ENCODE measurements around the gene TSPAN18. TPM values are rescaled to one million over a fixed set of nuclear protein-coding genes. Genes with fewer than 3 reads are reported as not detected.
A peak's percentile ranks its signal among the peaks of the same experiment; 100 is the strongest.

TSPAN18 gene
- total and polyA plus RNA-seq, 4 experiments from 2014 or later, result 7.3 to 48.6 (median 18.2) TPM

- no peak overlapping the region for H3K4me3 ChIP-seq (ENCODE audit: low read length in 2 of 2)
- H3K4me1 Mint-ChIP-seq, result peaks cover 21 to 50% (median 38%) of the 10 kb centered on the region in 4 donors
- peak overlapping the region in 2 of 7 donors; percentile 12 to 57 for H3K27ac Mint-ChIP-seq
- H3K36me3 Mint-ChIP-seq, result peaks cover 29 to 35% of the 10 kb centered on the region in 2 donors
- DNase-seq, result no peak
- no peaks in the 10 kb centered on the region for H3K36me3 ChIP-seq (ENCODE audit: insufficient read depth, low read length)
- no peak overlapping the region for H3K4me3 Mint-ChIP-seq
- ChIA-PET CTCF (ENCODE audit: partially characterized antibody) (interaction anchor here (1.7 kb wide), 1 partner anchor 10 kb away, joined by 4 read pairs; no protein-coding TSS in a partner anchor), POLR2A (ENCODE audit: partially characterized antibody) (no interaction called here)
- H3K9me3 Mint-ChIP-seq, result peaks cover 0 to under 1% (median 0%) of the 10 kb centered on the region in 8 donors
- H3K27ac ChIP-seq (ENCODE audit: low read depth, low read length), result no peak overlapping the region
- H3K9me3 ChIP-seq (ENCODE audit: control insufficient read depth in 1 of 2, low read length in 2 of 2), result no peaks in the 10 kb centered on the region
- intact Hi-C loops (cut with micrococcal nuclease), result no loop called here
- no peaks in the 10 kb centered on the region for H3K27me3 ChIP-seq (ENCODE audit: insufficient read depth, low read length)
- no peaks in the 10 kb centered on the region for H3K27me3 Mint-ChIP-seq
- peaks cover 4% of the 10 kb centered on the region for H3K4me1 ChIP-seq (ENCODE audit: insufficient read depth, low read length)
These were observed 106.6 kb downstream of the TSPAN18 start for GRCh38 chr11:44833221-44833876.

DNA sequence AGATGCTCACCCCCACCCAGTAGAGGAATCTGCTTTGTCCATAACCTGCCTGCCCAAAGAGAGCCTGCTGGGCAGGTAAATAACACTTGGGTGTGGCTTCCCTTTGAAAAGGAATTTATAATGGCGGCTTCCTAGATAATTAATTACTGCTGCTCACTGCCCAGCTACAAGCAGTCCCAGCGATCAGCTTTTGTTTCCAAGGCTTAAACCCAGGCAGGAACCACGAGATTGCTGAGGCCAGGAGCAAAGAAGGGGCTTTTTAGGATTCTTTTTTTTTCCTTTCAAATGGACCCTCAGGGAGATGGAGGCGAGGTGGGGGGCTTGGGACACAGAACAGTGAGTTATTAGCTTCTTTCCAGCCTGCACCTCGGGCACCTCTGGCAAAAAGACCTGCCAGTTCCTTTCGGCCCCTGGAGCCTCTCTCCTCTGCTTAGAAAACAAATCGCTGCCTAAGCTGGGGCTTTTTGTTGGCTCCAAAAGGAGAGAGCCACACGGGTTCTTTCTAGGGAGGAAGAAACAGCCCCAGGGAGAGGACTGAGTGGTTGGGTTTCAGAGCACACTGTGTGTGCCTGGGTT, 107.2 kb downstream of the TSPAN18 start:
- intact Hi-C loops (cut with micrococcal nuclease), result no loop called here
- Mint-ChIP-seq H3K9me3 (peaks cover 0 to 2% (median 0%) of the 10 kb centered on the region in 8 donors), H3K4me3 (no peak overlapping the region), H3K27ac (no peak overlapping the region), H3K36me3 (peaks cover 32 to 39% of the 10 kb centered on the region in 2 donors), H3K4me1 (peaks cover 21 to 50% (median 37%) of the 10 kb centered on the region in 4 donors), H3K27me3 (no peaks in the 10 kb centered on the region)
- no peaks in the 10 kb centered on the region for H3K9me3 ChIP-seq (ENCODE audit: control insufficient read depth in 1 of 2, low read length in 2 of 2)
- H3K36me3 ChIP-seq (ENCODE audit: insufficient read depth, low read length), result no peaks in the 10 kb centered on the region
- no peak overlapping the region for H3K27ac ChIP-seq (ENCODE audit: low read depth, low read length)
- H3K4me3 ChIP-seq (ENCODE audit: low read length in 2 of 2), result no peak overlapping the region
- no peak for DNase-seq
- H3K27me3 ChIP-seq (ENCODE audit: insufficient read depth, low read length), result no peaks in the 10 kb centered on the region
- peaks cover 4% of the 10 kb centered on the region for H3K4me1 ChIP-seq (ENCODE audit: insufficient read depth, low read length)
- ChIA-PET POLR2A (ENCODE audit: partially characterized antibody) (no interaction called here), CTCF (ENCODE audit: partially characterized antibody) (interaction anchor here (1.7 kb wide), 1 partner anchor 11 kb away, joined by 4 read pairs; no protein-coding TSS in a partner anchor)

- intact Hi-C loops (cut with micrococcal nuclease), result no loop called here
- Mint-ChIP-seq H3K4me1 (peaks cover 20 to 49% (median 35%) of the 10 kb centered on the region in 4 donors), H3K9me3 (peaks cover 0 to 2% (median 0%) of the 10 kb centered on the region in 8 donors), H3K36me3 (peaks cover 34 to 46% of the 10 kb centered on the region in 2 donors), H3K27me3 (no peaks in the 10 kb centered on the region), H3K4me3 (no peak overlapping the region), H3K27ac (peak overlapping the region in 1 of 7 donors; percentile 76)
- POLR2A ChIA-PET (ENCODE audit: partially characterized antibody), result no interaction called here
- Histone ChIP-seq H3K36me3 (ENCODE audit: insufficient read depth, low read length) (no peaks in the 10 kb centered on the region), H3K27ac (ENCODE audit: low read depth, low read length) (no peak overlapping the region), H3K4me3 (ENCODE audit: low read length in 2 of 2) (no peak overlapping the region), H3K27me3 (ENCODE audit: insufficient read depth, low read length) (no peaks in the 10 kb centered on the region), H3K4me1 (ENCODE audit: insufficient read depth, low read length) (peaks cover 4% of the 10 kb centered on the region), H3K9me3 (ENCODE audit: control insufficient read depth in 1 of 2, low read length in 2 of 2) (no peaks in the 10 kb centered on the region)
- no peak for DNase-seq
- CTCF ChIA-PET (ENCODE audit: partially characterized antibody), result no interaction called here
These were observed 108.1 kb downstream of the TSPAN18 start for GRCh38 chr11:44834846-44835245.

- no peak overlapping the region for H3K27ac Mint-ChIP-seq
- H3K4me1 Mint-ChIP-seq, result peaks cover 18 to 45% (median 33%) of the 10 kb centered on the region in 4 donors
- Histone ChIP-seq H3K27ac (ENCODE audit: low read depth, low read length) (no peak overlapping the region), H3K36me3 (ENCODE audit: insufficient read depth, low read length) (no peaks in the 10 kb centered on the region), H3K27me3 (ENCODE audit: insufficient read depth, low read length) (no peaks in the 10 kb centered on the region), H3K9me3 (ENCODE audit: control insufficient read depth in 1 of 2, low read length in 2 of 2) (no peaks in the 10 kb centered on the region), H3K4me3 (ENCODE audit: low read length in 2 of 2) (no peak overlapping the region), H3K4me1 (ENCODE audit: insufficient read depth, low read length) (peaks cover 4% of the 10 kb centered on the region)
- ChIA-PET CTCF (ENCODE audit: partially characterized antibody) (no interaction called here), POLR2A (ENCODE audit: partially characterized antibody) (no interaction called here)
- intact Hi-C loops (cut with micrococcal nuclease), result no loop called here
- H3K9me3 Mint-ChIP-seq, result peaks cover 0 to 2% (median 0%) of the 10 kb centered on the region in 8 donors
- H3K27me3 Mint-ChIP-seq, result no peaks in the 10 kb centered on the region
- no peak overlapping the region for H3K4me3 Mint-ChIP-seq
- H3K36me3 Mint-ChIP-seq, result peaks cover 30 to 50% of the 10 kb centered on the region in 2 donors
- DNase-seq, result no peak
These were observed 108.5 kb downstream of the TSPAN18 start for GRCh38 chr11:44835296-44835695.

GRCh38 chr11:44835938-44836337, 109.2 kb downstream of the TSPAN18 start:
- peak overlapping the region in 1 of 7 donors; percentile 11 for H3K27ac Mint-ChIP-seq
- H3K36me3 Mint-ChIP-seq, result peaks cover 32 to 57% of the 10 kb centered on the region in 2 donors
- DNase-seq, result no peak
- Histone ChIP-seq H3K4me3 (ENCODE audit: low read length in 2 of 2) (no peak overlapping the region), H3K9me3 (ENCODE audit: control insufficient read depth in 1 of 2, low read length in 2 of 2) (no peaks in the 10 kb centered on the region), H3K27ac (ENCODE audit: low read depth, low read length) (no peak overlapping the region), H3K27me3 (ENCODE audit: insufficient read depth, low read length) (no peaks in the 10 kb centered on the region), H3K4me1 (ENCODE audit: insufficient read depth, low read length) (peaks cover 4% of the 10 kb centered on the region), H3K36me3 (ENCODE audit: insufficient read depth, low read length) (no peaks in the 10 kb centered on the region)
- intact Hi-C loops (cut with micrococcal nuclease), result no loop called here
- peaks cover 0 to 6% (median 0%) of the 10 kb centered on the region in 8 donors for H3K9me3 Mint-ChIP-seq
- CTCF ChIA-PET (ENCODE audit: partially characterized antibody), result interaction anchor here (1.2 kb wide), 1 partner anchor 58 kb away, joined by 3 read pairs; no protein-coding TSS in a partner anchor
- H3K4me3 Mint-ChIP-seq, result no peak overlapping the region
- peaks cover 18 to 43% (median 32%) of the 10 kb centered on the region in 4 donors for H3K4me1 Mint-ChIP-seq
- POLR2A ChIA-PET (ENCODE audit: partially characterized antibody), result no interaction called here
- H3K27me3 Mint-ChIP-seq, result no peaks in the 10 kb centered on the region

- intact Hi-C loops (cut with micrococcal nuclease), result no loop called here
- H3K36me3 Mint-ChIP-seq, result peaks cover 42 to 60% of the 10 kb centered on the region in 2 donors
These were observed 110.9 kb downstream of the TSPAN18 start for GRCh38 chr11:44837661-44838060.

GRCh38 chr11:44839458-44840084, 112.8 kb downstream of the TSPAN18 start:
- DNase-seq, result no peak
- Histone ChIP-seq H3K4me1 (ENCODE audit: insufficient read depth, low read length) (no peaks in the 10 kb centered on the region), H3K27ac (ENCODE audit: low read depth, low read length) (no peak overlapping the region), H3K4me3 (ENCODE audit: low read length in 2 of 2) (no peak overlapping the region), H3K27me3 (ENCODE audit: insufficient read depth, low read length) (no peaks in the 10 kb centered on the region), H3K36me3 (ENCODE audit: insufficient read depth, low read length) (no peaks in the 10 kb centered on the region), H3K9me3 (ENCODE audit: control insufficient read depth in 1 of 2, low read length in 2 of 2) (peaks cover 0 to 7% of the 10 kb centered on the region in 2 donors)
- Mint-ChIP-seq H3K27me3 (no peaks in the 10 kb centered on the region), H3K36me3 (peaks cover 54 to 72% of the 10 kb centered on the region in 2 donors), H3K4me1 (peaks cover 11 to 22% (median 14%) of the 10 kb centered on the region in 4 donors), H3K27ac (peak overlapping the region in 1 of 7 donors; percentile 10), H3K9me3 (peaks cover 0 to 32% (median 23%) of the 10 kb centered on the region in 8 donors), H3K4me3 (no peak overlapping the region)
- POLR2A ChIA-PET (ENCODE audit: partially characterized antibody), result no interaction called here
- CTCF ChIA-PET (ENCODE audit: partially characterized antibody), result no interaction called here
- intact Hi-C loops (cut with micrococcal nuclease), result no loop called here

More at GRCh38 chr11:44837661-44838060, 110.9 kb downstream of the TSPAN18 start:
- Mint-ChIP-seq H3K27ac (no peak overlapping the region), H3K27me3 (no peaks in the 10 kb centered on the region), H3K4me1 (peaks cover 13 to 35% (median 23%) of the 10 kb centered on the region in 4 donors), H3K4me3 (no peak overlapping the region), H3K9me3 (peaks cover 0 to 19% (median 10%) of the 10 kb centered on the region in 8 donors)
- H3K27ac ChIP-seq (ENCODE audit: low read depth, low read length), result no peak overlapping the region
- peaks cover 0 to 4% of the 10 kb centered on the region in 2 donors for H3K9me3 ChIP-seq (ENCODE audit: control insufficient read depth in 1 of 2, low read length in 2 of 2)
- peaks cover 4% of the 10 kb centered on the region for H3K4me1 ChIP-seq (ENCODE audit: insufficient read depth, low read length)
- no peaks in the 10 kb centered on the region for H3K27me3 ChIP-seq (ENCODE audit: insufficient read depth, low read length)
- H3K36me3 ChIP-seq (ENCODE audit: insufficient read depth, low read length), result no peaks in the 10 kb centered on the region
- CTCF ChIA-PET (ENCODE audit: partially characterized antibody), result no interaction called here
- POLR2A ChIA-PET (ENCODE audit: partially characterized antibody), result no interaction called here
- no peak overlapping the region for H3K4me3 ChIP-seq (ENCODE audit: low read length in 2 of 2)
- DNase-seq, result no peak
